Ishikawa (cell line): Measurements from ENCODE around the gene METTL9.

Experiments used
- CEBPB ChIP-seq: IDR thresholded peaks from 2 replicates; pipeline ENCODE4 v1.6.1; 2012
- CREB1 ChIP-seq: IDR thresholded peaks from 2 replicates; pipeline ENCODE4 v1.6.1; 2012; ENCODE audit warnings: low read depth
- EGR1 ChIP-seq: IDR thresholded peaks from 2 replicates; pipeline ENCODE4 v1.6.1; 2012
- EP300 ChIP-seq: IDR thresholded peaks from 2 replicates; pipeline ENCODE4 v1.6.1; 2012; ENCODE audit warnings: borderline replicate concordance
- FOXM1 ChIP-seq: IDR thresholded peaks from 2 replicates; pipeline ENCODE4 v1.6.1; 2012; ENCODE audit warnings: low read depth, borderline replicate concordance
- MAX ChIP-seq: IDR thresholded peaks from 2 replicates; pipeline ENCODE4 v1.6.1; 2012
- NFIC ChIP-seq: IDR thresholded peaks from 2 replicates; pipeline ENCODE4 v1.6.1; 2012
- RAD21 ChIP-seq: IDR thresholded peaks from 2 replicates; pipeline ENCODE4 v1.6.1; 2012; ENCODE audit warnings: low read depth
- REST ChIP-seq: IDR thresholded peaks from 2 replicates; pipeline ENCODE4 v1.6.1; 2012; ENCODE audit warnings: low read depth, mild to moderate bottlenecking
- TAF1 ChIP-seq: IDR thresholded peaks from 2 replicates; pipeline ENCODE4 v1.6.1; 2012; ENCODE audit warnings: low read depth, mild to moderate bottlenecking
- TCF12 ChIP-seq: IDR thresholded peaks from 2 replicates; pipeline ENCODE4 v1.6.1; 2012; ENCODE audit warnings: low read depth
- TEAD4 ChIP-seq: IDR thresholded peaks from 2 replicates; pipeline ENCODE4 v1.6.1; 2012
- USF1 ChIP-seq: IDR thresholded peaks from 2 replicates; pipeline ENCODE4 v1.6.1; 2012
- YY1 ChIP-seq: IDR thresholded peaks from 2 replicates; pipeline ENCODE4 v1.6.1; 2012; ENCODE audit warnings: low read depth
- ZBTB7A ChIP-seq: IDR thresholded peaks from 2 replicates; pipeline ENCODE4 v1.6.1; 2012; ENCODE audit warnings: low read depth

The METTL9 gene

GRCh38 chr16:21628121-21628726 lies 28.8 kb downstream of the METTL9 start:
- no peak for TF ChIP-seq ZBTB7A
- TF ChIP-seq USF1 = no peak
- no peak for TF ChIP-seq CEBPB
- no peak for TF ChIP-seq EGR1
- TF ChIP-seq TCF12 = no peak
- TF ChIP-seq CREB1 = no peak
- TF ChIP-seq MAX = no peak
- TF ChIP-seq TAF1 = no peak
- TF ChIP-seq FOXM1 = no peak
- TF ChIP-seq REST = no peak
- no peak for TF ChIP-seq EP300
- TF ChIP-seq YY1 = no peak
- no peak for TF ChIP-seq RAD21
- TF ChIP-seq NFIC = no peak
- no peak for TF ChIP-seq TEAD4

- no peak for TF ChIP-seq FOXM1
- TF ChIP-seq REST = no peak
- TF ChIP-seq CEBPB = no peak
- TF ChIP-seq TCF12 = no peak
- no peak for TF ChIP-seq EP300
- TF ChIP-seq TEAD4 = no peak
- no peak for TF ChIP-seq TAF1
- no peak for TF ChIP-seq NFIC
- no peak for TF ChIP-seq EGR1
- TF ChIP-seq RAD21 = no peak
- TF ChIP-seq MAX = no peak
Observed at GRCh38 chr16:21628772-21629171, 29.4 kb downstream of the METTL9 start.

- TF ChIP-seq EP300 = no peak
- TF ChIP-seq TEAD4 = no peak
- no peak for TF ChIP-seq MAX
- TF ChIP-seq TAF1 = no peak
- TF ChIP-seq FOXM1 = no peak
- TF ChIP-seq REST = no peak
- no peak for TF ChIP-seq CEBPB
- no peak for TF ChIP-seq ZBTB7A
- TF ChIP-seq USF1 = no peak
- no peak for TF ChIP-seq TCF12
- TF ChIP-seq YY1 = no peak
- TF ChIP-seq RAD21 = no peak
- no peak for TF ChIP-seq CREB1
- TF ChIP-seq EGR1 = no peak
- no peak for TF ChIP-seq NFIC
Observed at GRCh38 chr16:21634216-21634615, 34.8 kb downstream of the METTL9 start.
